HG02610 (cell line): ENCODE results near the gene TMEM150A.
A peak's percentile ranks its signal among the peaks of the same experiment; 100 is the strongest.
"Not testable (repeated sequence)": the region's sequence is repeated elsewhere in the genome, so short reads cannot be mapped to it uniquely, and the experiment has no call there.

Experiments
- ATAC-seq: cut with Tn5 transposase; IDR thresholded peaks from one replicate; pipeline ENCODE4 v1.9.1; 2021; ENCODE audit warnings: mild to moderate bottlenecking, moderate library complexity; ENCODE audit not compliant: unreplicated experiment

TMEM150A gene

DNA sequence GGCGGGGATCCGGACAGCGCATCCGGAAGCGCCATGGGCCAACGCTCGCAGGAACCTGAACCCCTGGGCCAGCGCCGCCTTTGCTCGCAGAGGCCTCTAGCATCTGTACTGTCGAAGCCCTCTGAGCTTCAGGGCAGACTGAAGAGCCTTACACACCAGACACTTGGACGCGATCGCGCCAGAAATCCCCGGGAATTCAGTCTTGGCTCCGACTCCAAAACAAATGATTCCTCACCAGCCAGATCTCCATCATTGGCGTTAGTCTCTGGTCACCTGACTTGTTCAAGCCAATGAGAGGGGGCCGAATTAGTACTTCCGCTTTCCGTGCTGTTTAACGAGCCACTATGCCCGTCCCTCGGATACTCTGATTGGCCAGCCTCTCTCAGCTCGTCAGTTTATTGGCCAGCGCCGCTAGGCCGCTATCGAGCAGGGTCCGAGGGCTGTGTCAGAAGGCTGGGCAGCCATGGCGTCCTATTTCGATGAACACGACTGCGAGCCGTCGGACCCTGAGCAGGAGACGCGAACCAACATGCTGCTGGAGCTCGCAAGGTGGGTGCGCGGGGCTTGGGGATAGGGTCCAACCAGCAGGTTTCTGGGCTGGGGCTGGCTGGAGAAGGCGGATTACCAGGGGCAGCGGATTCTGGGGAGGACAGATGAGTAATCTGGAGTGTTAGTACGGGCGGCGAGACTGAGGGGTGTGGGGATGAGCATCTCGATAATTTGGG is 7.0 kb downstream of the TMEM150A start, which contains the start of gene RNF181:
TSS of gene RNF181 (plus strand) at position 445 of the 725 bp plus-strand sequence. CDS start at position 464, 19 bp downstream.
- peak; percentile 100 for ATAC-seq

DNA sequence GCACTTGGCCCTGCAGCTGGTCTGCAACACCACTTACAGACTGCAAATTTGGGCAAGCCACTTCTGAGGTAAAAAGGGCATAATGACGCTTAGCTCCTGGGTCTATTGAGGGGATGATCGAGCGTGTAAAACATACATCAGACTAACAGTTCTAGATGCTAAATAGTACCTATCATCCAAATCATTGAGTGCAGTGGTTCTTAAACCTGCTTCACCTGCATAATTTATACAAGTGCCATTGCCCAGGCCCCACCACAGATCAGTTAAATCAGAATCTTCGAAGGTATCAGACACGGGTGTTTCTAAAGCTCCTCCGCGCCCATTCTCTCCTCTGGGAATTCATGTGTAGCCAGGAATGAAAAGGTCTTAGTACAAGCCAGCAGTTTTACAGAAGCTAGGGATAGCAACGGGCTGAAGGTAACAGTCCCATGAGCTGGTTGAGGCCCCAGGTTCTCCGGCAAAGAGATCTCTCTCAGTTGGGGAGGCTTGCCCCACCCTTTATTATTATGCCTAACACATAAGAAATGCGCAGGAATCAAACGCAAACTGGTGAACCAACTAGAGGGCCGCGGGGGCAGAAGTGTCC is 7.7 kb downstream of the TMEM150A start:
- ATAC-seq = no peak

DNA sequence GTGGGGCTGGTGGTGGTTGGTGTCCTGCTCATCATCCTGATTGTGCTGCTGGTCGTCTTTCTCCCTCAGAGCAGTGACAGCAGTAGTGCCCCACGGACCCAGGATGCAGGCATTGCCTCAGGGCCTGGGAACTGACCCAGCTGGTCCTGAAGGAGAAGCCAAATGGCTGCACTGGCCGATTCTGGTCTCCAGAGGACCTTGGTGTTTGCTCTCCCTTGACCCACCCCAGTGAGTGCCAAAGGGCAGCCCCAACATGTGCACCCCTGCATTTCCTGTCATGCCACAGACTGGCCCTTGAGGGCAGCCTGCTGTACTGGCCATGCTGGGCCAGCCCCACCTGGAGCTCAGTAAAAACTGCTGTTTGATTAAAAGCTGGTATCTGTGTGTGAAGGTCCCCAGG is 9.5 kb downstream of the TMEM150A start:
- no peak for ATAC-seq

DNA sequence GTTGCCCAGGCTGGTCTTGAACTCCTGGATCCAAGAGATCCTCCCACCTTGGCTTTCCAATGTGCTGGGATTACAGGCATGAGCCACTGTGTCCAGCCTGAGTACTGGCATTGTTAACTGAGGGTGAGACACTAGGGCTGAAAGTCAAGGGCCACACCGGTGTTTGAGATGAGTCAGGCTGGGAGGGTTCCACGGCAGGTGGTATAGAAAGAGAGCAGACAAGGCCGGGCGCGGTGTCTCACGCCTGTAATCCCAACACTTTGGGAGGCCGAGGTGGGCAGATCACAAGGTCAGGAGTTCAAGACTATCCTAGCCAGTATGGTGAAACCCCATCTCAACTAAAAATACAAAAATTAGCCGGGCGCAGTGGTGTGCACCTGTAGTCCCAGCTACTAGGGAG is 10.2 kb downstream of the TMEM150A start:
- not testable (repeated sequence) for ATAC-seq

DNA sequence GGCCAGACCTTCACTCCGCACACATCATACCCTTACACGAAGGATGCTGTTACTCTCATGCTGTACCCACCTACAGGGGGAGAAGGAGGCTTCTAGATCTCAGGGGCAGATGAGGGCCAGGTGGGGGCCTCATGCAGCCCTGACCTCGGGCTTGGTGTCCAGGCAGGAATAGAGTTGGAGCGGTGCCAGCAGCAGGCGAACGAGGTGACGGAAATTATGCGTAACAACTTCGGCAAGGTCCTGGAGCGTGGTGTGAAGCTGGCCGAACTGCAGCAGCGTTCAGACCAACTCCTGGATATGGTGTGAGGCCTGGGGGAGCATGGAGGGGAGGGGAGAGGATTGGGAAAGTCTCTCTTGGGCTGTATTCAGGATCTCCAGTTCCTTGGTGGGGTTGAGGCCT is 10.9 kb downstream of the TMEM150A start:
- no peak for ATAC-seq

DNA sequence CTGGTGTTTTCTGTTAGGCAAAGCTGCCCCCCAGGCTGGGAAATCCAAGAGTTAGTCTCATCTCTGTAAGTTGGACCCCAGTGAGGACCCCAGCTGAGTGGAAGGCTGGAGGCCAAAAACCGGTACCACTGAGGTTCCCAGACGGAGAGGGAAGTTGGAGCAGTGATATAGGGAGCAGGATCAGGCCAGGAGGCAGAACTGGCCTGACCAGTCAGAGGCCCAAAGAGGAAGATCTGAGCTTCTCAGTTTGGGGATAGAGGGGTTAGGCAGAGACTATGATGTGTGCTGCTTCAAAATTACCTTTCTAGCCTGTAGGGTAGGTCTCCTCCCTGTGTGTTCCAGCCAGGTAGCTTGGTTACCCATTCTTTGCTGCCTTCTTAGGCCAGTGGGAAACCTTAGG is 11.5 kb downstream of the TMEM150A start:
- no peak for ATAC-seq

DNA sequence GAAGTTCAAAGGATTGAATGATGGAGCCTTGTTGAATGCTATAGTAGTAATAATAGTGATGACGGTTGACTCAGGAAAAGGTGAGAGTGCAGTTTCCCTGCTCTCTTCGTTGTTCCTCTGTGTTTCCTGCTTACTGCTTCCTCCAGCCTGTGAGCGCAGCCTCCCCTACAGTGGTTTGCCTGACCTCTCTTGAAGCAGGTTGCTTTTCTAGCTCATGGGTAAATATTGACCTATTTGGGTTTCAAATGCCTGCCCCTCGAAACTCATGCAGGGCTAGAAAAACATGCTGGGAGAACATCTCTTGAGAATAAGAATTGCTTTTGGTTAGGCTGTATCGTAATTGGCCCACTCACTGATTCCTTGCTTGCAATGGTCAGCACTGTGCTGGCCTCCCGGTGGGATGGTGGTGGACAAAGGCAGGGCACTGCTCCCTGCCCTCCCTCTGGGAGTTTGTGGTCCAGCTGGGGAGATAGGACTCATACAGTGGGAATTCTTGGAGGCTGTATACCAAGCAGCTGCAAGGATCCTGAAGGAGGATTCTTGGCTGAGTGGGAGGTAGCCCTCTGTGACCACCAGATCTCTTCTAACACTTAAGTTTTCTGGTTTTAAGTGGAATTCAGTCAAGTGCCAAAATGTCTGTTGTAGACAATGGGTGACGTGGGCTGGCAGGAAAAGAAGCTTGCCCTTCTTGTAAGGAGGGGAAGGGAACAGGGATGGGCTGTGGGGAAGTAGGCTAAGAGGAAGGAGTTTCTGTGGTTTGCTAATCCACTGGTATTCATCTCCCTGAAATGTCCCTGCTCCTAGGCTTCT is 12.3 kb downstream of the TMEM150A start:
- no peak for ATAC-seq

DNA sequence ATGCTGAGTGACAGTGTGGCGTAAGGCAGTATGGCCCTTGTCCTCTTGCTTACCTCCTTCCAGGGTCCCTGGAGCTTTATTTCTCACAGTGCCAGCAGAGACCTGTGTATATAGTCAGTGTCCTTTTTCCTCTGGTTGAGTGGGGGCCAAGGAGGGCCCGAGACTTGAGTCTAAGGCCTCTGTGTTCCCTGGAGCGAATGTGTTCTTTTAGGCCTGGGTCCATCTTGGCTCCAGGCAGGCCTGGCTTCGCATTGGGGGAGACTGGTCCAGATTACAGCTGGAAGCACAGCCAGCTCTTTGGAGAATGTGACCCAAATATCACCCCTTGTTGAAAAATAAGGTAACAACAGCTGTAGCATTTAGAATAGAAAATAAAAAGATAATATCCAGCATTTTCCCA is 13.3 kb downstream of the TMEM150A start:
- ATAC-seq = no peak

DNA sequence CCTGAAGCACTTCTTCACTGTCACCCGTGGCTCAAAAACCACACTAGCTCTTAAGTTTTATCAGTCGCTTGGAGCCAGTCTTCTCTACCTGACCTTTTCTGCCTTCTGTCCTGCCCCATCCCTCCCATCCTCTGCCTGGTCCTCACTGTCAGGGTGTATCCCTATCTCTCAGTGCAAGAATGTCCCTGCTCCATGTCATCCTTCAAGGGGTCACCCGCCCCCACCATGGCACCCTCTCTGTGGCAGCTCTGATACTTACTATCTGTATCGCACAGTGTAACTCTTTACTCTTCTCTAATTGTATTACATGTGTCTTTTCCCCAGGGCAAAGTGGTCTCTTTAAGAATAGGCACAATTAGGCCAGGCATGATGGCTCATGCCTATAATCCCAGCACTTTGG is 13.9 kb downstream of the TMEM150A start:
- no peak for ATAC-seq

DNA sequence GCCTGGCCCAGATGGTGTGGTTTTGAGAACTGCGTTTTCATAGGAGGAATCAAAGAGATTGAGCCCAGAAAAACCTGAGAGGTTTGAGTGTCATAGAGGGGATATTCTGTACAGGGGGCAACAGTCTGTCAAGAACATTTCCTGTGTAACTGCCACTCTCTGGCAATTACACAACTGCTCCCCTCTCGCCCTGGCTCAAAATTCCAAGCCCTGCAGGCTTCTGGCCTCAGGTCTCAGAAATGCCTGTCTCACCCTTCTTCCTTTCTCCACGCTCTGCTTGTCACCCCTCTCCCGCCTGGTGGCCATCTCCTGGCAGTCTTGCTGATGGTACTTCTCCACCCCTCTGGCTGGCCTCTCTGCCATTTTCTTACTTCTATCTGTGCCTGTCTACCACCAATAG is 14.3 kb downstream of the TMEM150A start:
- no peak for ATAC-seq

DNA sequence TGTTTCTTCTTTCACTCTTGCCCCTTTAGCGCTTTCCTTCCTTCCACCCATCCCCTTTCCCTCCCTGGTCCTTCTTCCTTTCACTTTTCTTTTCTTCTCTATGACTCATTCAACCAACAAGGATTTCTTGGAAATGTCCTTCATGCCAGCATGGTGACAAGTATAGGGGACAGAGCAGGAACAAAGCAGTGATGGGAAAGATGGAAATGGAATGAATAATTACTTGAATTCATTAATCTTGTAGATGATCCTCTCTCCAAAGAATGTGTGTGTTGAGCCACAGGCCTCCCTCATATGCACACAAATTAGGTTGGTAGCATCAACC is 16.8 kb downstream of the TMEM150A start:
- ATAC-seq = no peak

DNA sequence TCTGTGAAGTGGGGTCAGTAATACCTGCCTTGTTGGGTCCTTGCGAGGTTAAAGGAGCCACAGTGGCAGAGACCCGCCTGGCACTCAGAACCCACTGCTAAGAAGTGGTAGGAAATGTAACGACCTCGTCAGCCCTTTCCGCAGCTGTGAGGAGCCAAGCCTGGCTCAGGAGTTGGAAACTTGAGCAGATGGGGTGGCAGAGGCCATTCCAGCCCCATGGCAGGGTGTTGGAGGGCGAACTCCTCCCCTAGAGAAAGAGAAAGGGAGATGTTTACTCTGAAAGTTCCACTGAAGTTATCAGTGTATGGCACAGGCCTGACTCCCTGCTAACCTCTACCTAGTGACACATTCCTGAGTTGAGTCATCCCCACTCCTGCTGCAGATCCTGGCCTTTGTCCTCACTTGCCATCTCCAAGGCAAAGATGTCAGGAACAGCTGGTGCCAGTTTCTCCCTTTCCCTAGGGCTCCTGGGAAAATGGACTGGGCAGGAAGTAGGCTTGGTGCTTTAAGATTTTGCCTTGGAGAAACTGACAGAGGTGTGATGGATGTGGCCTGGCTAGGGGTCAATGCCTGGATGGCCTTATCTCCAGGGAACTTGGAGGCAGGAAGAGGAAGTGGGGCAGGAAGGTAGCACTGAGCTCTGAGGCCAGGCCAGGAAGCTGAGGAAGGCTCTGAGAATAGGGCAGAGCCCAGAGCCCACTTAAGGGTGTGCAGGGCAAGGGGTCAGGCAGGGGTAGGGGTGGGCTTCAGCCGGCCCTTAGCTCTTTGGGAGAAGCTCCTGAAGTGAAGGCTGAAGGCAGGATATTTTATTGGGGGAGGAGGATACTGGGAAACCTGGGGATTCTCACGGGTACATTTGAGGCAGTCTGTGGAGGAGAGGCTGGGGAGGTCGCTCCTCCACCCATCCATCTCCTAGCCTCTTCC is 17.4 kb downstream of the TMEM150A start:
- ATAC-seq = peak; percentile 66

DNA sequence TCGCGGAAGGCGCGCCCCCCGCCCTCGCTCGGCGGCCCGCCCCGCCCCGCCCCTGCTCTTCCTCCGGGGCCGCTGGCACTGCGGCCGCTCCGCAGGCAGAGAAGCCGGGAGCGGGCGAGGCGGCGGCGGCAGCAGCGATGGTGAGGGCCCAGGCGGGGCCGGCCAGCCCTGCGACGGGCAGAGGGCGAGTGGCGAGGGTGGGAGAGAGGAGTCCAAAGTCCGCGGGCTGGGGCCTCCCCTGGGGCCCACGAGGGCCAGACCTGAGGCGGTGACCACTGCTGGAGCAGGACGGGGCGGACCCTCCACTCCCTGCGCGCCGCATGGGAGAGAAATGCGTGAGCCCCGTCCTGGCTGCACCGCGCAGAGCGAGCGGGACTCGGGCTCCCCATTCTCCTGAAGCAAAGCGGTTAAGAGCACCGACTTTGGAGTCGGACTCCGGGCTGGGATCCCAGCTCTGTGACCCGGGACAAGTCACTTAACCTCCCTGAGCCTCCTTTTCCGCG is 18.1 kb downstream of the TMEM150A start, which contains the start of gene VAMP5:
TSS of gene VAMP5 (plus strand) at position 78 of the 503 bp plus-strand sequence. CDS start at position 138, 60 bp downstream.
- ATAC-seq = peak; percentile 18

DNA sequence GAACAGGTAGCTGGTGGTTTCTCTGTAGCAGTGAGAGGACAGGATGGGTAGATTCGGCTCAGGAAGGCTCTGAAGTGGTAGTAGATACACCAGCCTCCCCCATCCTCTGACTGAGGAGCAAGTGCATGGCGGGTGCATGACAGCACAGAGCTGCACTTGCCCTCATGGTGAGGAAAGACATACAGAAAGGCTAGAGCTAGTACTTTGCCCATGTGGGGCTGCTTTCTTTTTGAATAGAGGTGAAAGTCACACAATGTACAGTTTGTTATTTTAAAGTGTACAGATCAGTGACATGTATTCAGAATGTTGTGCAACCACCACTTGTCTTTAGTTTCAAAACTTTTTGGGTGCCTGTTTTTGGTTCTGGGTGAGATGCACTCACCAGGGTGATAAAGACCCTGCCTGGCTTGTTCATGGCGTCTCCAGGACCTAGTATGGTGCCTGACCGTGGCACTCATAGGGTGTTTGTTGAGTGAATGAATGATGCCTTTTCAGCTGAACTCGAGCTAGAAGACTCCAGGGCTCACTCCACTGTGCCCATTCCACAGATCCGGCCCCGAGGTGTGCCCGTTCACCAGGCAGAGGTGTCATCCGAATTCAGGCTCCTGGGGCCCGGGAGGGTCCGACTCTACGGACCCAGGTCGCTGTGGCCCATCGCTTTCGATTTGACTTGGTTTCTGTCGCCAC is 18.7 kb downstream of the TMEM150A start:
- ATAC-seq = peak; percentile 47

DNA sequence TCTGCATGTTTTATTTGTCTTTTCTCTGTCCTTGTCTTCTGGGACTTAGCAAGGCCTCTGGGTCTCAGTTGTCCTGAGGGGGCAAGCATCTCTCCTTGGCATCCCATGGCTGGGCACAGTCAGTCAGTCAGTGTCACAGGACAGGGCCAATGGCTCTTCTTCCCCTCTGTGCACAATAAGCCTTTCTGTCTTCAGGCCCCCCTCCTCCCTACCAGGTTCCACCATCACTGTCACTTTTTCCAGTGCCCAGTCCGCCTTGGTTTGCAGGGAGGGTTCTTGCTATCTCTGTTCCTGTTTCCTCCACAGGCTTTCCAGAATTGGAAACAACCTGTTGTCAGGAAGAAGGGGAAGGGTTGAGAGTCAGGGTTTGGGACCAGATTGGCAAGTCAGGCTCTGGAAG is 20.0 kb downstream of the TMEM150A start:
- no peak for ATAC-seq

DNA sequence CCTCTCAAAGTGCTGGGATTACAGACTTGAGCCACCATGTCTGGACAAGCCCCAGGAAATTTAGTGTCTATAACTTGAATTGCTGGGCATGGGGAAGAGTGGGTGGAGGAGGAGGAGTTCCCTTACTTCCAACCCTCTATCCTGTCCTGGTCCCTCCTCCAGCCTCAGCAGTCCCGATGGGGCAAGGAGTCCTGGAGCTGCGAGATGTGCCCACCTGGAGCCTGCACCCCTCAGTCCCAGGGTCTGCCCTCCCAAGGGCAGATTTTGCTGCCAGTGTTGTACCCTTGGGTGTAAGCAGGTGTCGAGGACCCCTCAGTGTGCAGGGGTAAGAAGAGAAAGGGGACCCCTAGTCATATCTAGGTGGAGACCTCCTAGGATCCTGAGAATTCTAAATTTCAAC is 22.3 kb downstream of the TMEM150A start:
- ATAC-seq = no peak

DNA sequence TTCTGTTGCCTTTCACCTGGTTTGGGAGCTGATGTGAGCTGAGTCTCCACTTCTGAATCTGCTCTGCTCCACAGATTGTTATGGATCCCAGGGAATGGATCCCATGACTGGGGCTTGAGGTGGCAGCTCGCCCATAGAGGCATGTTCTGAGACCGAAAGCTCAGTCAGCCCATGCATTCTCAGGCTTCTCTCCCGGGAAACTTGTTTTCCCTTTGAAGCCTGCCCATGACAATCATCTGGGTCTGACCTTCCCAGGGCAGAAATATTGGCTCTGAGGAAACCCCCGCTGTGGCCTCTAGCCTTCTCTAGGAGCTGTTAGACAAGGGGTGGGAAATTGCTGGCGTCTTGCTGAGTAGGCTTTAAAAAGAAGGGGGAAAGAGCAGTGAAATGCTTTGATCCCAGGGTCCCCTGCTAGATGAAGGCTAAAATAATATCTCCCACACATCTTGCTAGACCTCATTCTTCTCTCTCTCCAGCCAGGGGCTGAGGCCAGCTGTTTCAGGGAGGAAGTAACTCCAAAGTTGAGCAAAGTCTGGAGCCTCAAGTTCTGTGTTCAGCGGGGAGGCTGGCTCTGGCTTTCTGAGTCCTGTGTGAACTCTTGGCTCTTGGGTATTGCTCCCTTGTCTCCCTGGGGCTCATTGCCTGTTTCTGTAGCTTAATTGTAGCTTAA is 23.1 kb downstream of the TMEM150A start:
- no peak for ATAC-seq

DNA sequence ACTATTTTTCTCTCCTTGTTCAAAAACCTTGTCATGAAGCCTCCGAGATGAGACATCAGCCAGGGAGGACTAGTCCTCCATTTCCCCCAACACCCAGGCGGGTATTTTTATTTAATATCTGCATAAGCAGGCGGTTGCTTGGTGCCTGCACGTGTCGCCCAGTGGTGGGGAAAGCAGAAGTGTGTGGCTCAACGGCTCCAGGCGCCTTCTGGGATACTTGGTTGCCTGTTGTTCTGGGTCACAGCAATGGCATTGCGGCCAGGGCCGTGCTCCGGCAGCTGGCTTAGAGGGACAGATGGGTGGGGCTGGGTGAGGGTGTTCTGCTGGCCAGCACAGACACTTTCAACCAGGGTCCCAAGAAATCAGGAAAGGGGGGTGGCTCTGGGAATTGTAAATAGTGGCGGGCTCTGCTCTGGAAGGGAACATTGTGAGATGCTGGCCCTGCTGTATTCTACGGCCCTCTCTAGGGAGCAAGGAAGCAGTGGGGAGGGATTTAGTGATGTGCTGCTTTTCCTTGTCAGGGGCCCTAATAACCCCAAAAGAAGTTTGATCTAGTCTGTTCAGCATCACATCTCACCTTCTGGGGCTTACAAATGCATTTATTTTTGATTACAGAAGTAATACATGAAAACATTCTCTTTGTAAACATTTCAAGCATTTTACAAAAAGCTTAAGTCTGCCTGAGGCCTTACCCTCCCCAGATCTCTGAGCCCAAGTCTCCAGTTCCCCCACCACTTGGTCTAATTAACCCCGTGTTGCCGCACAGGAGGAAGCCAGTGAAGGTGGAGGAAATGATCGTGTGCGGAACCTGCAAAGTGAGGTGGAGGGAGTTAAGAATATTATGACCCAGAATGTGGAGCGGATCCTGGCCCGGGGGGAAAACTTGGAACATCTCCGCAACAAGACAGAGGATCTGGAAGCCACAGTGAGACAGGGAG is 24.0 kb downstream of the TMEM150A start:
- peak; percentile 40 for ATAC-seq
